Activated CD4-positive, alpha-beta T cell treated with anti-CD3 and anti-CD28 coated beads for 4 hours (primary cell): ENCODE data around the gene C1orf159.
A peak's percentile ranks its signal among the peaks of the same experiment; 100 is the strongest.
"Not testable (repeated sequence)": the region's sequence is repeated elsewhere in the genome, so short reads cannot be mapped to it uniquely, and the experiment has no call there.

ENCODE experiments used
- DNase-seq, 2 donors: peaks; one replicate each; pipeline ENCODE4 v3.0.0-alpha.2; 2020

C1orf159 gene

GRCh38 chr1:1116701-1117468 is 996 bp upstream of the C1orf159 start:
- peak; percentile 43 to 49 for DNase-seq

- DNase-seq, result no peak
These were observed 628 bp downstream of the C1orf159 start for GRCh38 chr1:1115136-1115785.

DNA sequence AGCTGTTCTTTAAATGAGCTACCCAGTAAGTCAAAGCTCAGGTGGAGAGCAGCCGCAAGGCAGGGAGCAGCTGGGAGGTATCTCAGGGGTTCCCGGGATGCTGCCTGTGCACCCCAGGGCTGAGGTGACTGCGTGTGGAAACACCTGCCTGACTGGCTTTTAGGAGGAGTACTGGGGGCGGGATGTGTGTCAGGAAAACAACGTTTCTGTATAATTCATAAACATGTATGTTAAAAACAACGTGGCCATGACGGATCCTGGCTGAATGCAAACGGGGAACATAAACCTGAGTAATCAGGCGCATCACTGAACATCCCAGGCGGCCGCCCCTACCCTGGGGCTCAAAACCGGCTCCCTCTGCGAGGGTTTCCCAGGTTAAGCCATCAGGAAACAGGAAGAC is 1.5 kb downstream of the C1orf159 start:
- no peak for DNase-seq

- no peak for DNase-seq
These were observed 3.5 kb downstream of the C1orf159 start for GRCh38 chr1:1112237-1112985.

DNA sequence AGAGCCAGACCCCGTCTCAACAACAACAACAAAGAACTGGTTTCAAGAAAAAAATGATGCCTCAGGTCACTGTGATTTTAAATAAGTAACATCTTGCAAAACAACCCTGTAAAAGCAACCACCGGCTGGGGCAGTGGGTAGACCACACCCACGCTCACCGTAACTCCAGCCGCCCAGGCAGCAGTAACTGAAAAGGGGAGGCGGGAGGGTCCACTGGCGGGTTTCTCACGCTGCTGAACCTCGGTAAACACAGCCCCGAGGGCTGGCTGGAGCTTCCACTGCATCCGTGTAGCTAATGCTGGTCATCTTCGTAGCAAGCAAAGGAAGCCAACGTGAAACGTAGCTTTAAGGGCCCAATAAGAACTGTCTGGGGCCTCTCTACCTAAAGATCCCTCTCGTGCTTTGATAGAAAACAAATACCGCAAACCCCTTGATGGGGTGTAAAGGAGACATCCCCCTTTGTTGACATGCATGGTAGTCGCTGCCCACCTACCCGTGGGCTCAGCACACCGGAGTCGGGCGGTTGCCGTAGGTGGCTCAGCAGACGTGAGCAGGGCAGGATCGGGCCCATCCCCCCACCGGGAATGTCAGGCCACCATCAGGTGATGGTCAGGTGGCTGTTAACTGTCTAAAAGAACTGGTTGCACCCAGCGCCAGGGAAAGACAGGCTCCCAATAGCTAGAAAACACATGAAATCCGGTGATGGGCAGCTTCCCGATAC is 4.2 kb downstream of the C1orf159 start:
- no peak for DNase-seq

DNA sequence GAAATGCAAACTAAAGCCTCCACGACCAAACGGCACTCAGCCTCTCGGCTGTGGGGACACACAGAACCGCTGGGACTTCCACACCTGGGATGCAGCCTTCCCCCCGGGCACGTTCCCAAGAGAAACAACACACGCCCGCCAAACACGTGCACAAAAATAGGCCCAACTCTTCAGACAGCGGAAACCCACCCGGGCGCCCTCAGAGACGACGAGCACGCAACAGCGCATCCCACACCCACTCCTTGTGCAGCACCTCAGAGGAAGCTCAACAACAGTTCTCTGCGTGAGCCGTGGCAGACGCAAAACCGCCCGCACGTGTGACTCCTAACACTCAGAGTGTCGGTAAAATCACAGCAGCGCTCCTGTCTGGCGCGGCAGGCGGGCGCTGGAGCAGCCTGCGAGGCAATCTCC is 5.3 kb downstream of the C1orf159 start:
- no peak for DNase-seq

GRCh38 chr1:1109743-1110142 is 6.1 kb downstream of the C1orf159 start:
- no peak for DNase-seq

DNA sequence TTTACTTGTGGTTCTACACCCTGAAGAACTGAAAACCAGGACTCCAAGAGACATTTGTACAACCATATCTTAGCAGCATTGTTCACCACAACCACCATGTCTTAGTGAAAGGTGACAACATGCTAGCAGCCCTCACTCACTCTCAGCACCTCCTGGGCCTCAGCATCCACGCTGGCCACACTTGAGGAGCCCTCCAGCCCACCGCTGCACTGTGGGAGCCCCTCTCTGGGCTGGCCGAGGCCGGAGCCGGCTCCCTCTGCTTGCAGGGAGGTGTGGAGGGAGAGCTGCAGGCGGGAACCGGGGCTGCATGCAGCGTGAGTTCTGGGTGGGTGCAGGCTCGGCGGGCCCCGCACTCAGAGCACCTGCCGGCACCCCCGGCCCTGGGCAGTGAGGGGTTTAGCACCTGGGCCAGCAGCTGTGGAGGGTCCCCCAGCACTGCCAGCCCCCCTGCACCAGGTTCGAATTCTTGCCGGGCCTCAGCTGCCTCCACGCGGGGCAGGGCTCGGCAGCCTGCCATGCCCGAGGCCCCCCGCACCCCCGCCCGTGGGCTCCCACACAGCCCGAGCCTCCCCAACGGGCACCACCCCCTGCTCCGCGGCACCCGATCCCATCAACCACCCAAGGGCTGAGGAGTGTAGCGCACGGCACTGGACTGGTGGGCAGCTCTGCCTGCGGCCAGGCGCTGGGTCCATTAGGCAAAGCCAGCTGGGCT is 9.2 kb downstream of the C1orf159 start:
- no peak for DNase-seq

- DNase-seq, result not testable (repeated sequence)
These were observed 11.7 kb downstream of the C1orf159 start for GRCh38 chr1:1104152-1104551.

GRCh38 chr1:1101503-1101902 is 14.4 kb downstream of the C1orf159 start:
- no peak for DNase-seq

DNA sequence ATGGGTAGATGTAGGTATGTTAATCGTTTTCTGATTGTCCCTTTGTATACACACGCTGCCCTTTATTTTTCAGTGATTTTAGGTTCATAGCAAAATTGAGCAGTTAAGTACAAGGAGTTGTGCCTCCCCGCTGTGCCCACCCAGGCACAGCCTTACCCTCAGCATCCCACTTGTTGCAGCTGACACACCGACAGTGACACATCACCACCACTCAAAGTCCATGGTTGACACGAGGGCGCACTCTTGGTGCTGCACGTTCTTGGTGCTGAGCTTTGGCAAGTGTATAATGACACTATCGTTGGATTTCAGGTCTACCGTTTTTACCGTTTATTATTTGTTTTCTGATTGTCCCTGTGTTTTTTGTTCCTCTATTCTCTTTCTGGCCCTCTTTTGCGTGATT is 15.6 kb downstream of the C1orf159 start:
- no peak for DNase-seq

- DNase-seq, result no peak
These were observed 16.2 kb downstream of the C1orf159 start for GRCh38 chr1:1099506-1100183.

DNA sequence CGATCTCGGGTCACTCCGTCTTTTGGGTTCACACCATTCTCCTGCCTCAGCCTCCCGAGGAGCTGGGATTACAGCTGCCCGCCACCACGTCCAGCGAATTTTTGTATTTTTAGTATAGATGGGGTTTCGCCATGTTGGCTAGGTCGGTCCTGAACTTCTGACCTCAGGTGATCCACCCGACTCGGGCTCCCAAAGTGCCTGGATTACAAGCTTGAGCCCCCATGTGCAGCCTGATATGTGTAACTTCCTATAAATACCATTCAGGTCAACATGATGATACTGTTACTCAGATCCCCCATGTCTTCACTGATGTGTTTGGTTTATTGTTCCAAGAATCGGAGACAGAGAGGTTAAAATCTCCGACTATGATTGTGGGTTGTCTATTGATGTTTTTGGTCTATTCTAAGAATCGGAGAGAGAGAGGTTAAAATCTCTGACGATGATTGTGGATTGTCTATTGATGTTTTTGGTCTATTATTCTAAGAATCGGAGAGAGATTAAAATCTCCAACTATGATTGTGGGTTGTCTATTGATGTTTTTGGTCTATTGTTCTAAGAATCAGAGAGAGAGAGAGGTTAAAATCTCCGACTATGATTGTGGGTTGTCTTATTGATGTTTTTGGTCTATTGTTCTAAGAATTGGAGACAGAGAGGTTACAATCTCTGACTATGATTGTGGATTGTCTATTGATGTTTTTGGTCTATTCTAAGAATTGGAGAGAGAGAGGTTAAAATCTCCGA is 17.0 kb downstream of the C1orf159 start:
- no peak for DNase-seq

GRCh38 chr1:1096136-1096535 is 19.8 kb downstream of the C1orf159 start:
- DNase-seq, result not testable (repeated sequence)

DNA sequence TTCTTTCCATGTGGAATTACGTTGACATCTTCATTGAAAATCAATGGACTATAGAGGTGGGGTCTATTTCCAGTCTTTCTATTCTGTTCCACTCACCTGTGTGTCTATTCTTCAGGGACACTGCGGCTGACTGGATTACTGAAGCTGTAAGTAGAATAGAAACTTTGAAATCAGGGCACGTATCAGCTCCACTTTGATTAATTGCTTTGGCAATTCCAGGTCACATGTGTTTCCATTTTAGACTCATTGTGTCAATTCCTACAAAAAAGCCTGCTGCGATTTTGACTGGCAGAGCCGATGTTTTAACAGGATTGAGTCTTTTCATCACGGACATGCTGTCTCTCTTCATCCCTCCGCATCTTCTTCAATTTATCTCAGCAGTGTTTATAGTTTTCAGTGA is 20.9 kb downstream of the C1orf159 start:
- no peak for DNase-seq

GRCh38 chr1:1093610-1093943 is 22.3 kb downstream of the C1orf159 start:
- DNase-seq, result no peak

- DNase-seq, result no peak
These were observed 22.8 kb downstream of the C1orf159 start for GRCh38 chr1:1092894-1093609.

- DNase-seq, result no peak
These were observed 23.6 kb downstream of the C1orf159 start for GRCh38 chr1:1092149-1092855.

- DNase-seq, result no peak
These were observed 24.3 kb downstream of the C1orf159 start for GRCh38 chr1:1091344-1092148.
